Measurements from ENCODE around the gene SULT1C3.

DNA sequence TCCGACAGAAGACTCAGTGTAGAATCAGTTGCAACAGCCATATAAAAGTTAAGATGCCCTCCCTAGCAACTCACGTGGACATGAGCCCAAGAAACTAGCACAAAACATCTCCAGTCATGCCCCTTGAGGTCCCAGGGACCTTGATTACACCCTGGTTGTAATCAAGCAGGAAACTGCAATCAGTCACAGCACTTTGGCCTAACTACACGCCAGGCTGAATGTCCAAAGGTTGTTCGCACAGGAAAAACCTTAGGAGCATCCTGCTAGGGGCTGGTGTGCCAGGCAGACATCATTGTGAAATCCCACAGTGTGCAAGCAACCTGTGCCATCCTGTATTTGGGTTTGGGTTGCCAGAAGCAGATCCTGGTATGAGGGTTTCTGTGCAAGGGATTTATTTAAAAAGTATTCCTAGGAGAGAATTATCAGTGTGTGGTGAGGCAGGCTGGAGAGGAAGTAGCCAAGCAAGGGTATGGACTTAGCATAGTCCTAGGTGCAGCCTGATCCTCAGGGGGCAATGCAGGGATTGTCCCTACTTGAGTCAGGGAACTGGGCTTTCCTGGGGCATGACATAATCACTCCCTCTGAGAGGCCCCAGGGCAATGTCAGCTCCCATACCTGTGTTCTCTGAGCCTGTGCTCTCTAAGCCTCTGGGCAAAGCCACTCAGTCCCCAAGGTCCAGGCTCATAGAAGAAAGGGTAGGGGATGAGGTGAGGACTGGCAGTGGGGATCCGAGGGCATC lies 31.2 kb downstream of the SULT1C3 start:
- TF ChIP-seq CTCF (IDR thresholded peaks at IDR 0.05; ENCODE audit: low read length) (no peak), EZH2 (IDR thresholded peaks at IDR 0.05; ENCODE audit: borderline replicate concordance, low read length) (no peak)
